ENCODE data around the gene EDC3. TPM values are rescaled to one million over a fixed set of nuclear protein-coding genes. Genes with fewer than 3 reads are reported as not detected.

Gene EDC3
- polyA plus RNA-seq, 1 experiment, result 44.2 TPM

GRCh38 chr15:74709892-74710291 lies 14.1 kb upstream of the EDC3 start:
- CTCF ChIA-PET, result interaction anchor here (0.6 to 0.7 kb wide), 2 partner anchors 62 to 292 kb away, joined by 3 to 6 read pairs; no protein-coding TSS in a partner anchor

GRCh38 chr15:74709011-74709410 lies 13.2 kb upstream of the EDC3 start:
- Histone ChIP-seq H3K4me3 (ENCODE audit: low read depth, low read length) (no peak overlapping the region), H3K27me3 (ENCODE audit: control insufficient read depth, insufficient read depth, low read length) (peaks cover 12% of the 10 kb centered on the region), H3K36me3 (ENCODE audit: control insufficient read depth, insufficient read depth, low read length) (no peaks in the 10 kb centered on the region)
- ChIA-PET CTCF (interaction anchor here (0.6 to 1.2 kb wide), 2 partner anchors 73 to 78 kb away, joined by 3 read pairs; no protein-coding TSS in a partner anchor), POLR2A (no interaction called here)
- TF ChIP-seq, protein P1, sequence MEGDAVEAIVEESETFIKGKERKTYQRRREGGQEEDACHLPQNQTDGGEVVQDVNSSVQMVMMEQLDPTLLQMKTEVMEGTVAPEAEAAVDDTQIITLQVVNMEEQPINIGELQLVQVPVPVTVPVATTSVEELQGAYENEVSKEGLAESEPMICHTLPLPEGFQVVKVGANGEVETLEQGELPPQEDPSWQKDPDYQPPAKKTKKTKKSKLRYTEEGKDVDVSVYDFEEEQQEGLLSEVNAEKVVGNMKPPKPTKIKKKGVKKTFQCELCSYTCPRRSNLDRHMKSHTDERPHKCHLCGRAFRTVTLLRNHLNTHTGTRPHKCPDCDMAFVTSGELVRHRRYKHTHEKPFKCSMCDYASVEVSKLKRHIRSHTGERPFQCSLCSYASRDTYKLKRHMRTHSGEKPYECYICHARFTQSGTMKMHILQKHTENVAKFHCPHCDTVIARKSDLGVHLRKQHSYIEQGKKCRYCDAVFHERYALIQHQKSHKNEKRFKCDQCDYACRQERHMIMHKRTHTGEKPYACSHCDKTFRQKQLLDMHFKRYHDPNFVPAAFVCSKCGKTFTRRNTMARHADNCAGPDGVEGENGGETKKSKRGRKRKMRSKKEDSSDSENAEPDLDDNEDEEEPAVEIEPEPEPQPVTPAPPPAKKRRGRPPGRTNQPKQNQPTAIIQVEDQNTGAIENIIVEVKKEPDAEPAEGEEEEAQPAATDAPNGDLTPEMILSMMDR (IDR thresholded peaks at IDR 0.05; ENCODE audit: insufficient read depth, low read depth, low read length), result no peak
- no peak for DNase-seq (ENCODE audit: low read depth)

More at GRCh38 chr15:74709892-74710291, 14.1 kb upstream of the EDC3 start:
- POLR2A ChIA-PET, result no interaction called here
- no peak for DNase-seq (ENCODE audit: low read depth)
- peaks cover 12% of the 10 kb centered on the region for H3K27me3 ChIP-seq (ENCODE audit: control insufficient read depth, insufficient read depth, low read length)
- no peak overlapping the region for H3K4me3 ChIP-seq (ENCODE audit: low read depth, low read length)
- H3K36me3 ChIP-seq (ENCODE audit: control insufficient read depth, insufficient read depth, low read length), result no peaks in the 10 kb centered on the region
- TF ChIP-seq, protein P1 (IDR thresholded peaks at IDR 0.05; ENCODE audit: insufficient read depth, low read depth, low read length), result no peak

DNA sequence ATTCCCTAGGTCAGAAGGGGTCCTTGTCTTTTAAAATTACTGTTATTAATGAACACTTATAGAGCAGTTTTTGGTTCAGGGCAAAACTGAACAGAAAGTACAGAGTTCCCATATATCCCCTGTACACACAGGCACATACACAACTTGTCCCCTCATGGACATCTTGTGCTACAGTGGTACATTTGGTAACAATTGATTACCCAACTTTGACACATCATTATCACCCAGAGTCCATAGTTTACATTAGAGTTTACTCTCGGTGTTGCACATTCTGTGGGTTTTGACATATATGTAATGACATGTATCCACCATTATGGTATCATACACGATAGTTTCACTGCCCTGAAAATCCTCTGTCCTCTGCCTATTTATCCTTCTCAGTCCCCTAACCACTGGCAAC lies 984 bp upstream of the EDC3 start:
- ChIA-PET POLR2A (no interaction called here), CTCF (no interaction called here)
- Histone ChIP-seq H3K4me3 (ENCODE audit: low read depth, low read length) (no peak overlapping the region), H3K36me3 (ENCODE audit: control insufficient read depth, insufficient read depth, low read length) (no peaks in the 10 kb centered on the region), H3K27me3 (ENCODE audit: control insufficient read depth, insufficient read depth, low read length) (no peaks in the 10 kb centered on the region)
- TF ChIP-seq, protein P1 (IDR thresholded peaks at IDR 0.05; ENCODE audit: insufficient read depth, low read depth, low read length), result no peak
- no peak for DNase-seq (ENCODE audit: low read depth)

DNA sequence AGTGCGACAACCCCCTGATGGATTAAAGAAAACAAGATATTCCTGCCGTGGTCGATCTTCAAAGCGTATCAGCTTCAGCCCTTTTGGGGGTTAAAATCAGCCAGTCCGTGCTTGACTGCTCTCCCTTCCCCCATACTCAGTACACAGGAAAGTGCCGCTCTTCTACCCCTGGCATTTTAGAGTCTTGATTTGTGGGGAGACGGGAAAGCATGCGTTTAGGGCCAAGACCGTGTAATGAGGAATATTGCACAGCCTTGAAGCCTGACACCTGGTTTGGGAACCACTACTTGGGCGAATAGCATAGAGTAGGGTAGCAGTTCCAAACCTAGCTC lies 540 bp upstream of the EDC3 start:
- peak overlapping the region; percentile 61 for H3K4me3 ChIP-seq (ENCODE audit: low read depth, low read length)
- no peak for DNase-seq (ENCODE audit: low read depth)
- TF ChIP-seq, protein P1 (IDR thresholded peaks at IDR 0.05; ENCODE audit: insufficient read depth, low read depth, low read length), result no peak
- no peaks in the 10 kb centered on the region for H3K36me3 ChIP-seq (ENCODE audit: control insufficient read depth, insufficient read depth, low read length)
- POLR2A ChIA-PET, result no interaction called here
- CTCF ChIA-PET, result no interaction called here
- H3K27me3 ChIP-seq (ENCODE audit: control insufficient read depth, insufficient read depth, low read length), result no peaks in the 10 kb centered on the region

DNA sequence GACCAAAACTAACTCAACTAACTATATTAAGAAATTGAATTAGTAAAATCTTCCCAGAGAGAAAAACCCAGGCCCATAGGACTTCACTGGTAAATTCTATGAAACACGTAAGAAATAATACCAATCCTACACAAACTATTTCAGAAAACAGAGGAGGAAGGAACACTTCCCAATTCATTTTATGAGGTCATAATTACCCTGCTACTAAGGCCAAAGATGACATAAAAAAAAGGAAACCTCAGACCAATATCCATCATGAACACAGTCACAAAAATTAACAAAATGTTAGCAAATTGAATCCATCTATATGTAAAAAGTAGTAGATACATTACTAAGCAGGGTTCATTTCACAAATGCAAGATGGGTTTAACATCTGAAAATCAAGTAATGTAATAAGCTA lies 3.5 kb downstream of the EDC3 start:
- H3K27me3 ChIP-seq (ENCODE audit: control insufficient read depth, insufficient read depth, low read length), result no peaks in the 10 kb centered on the region

More for the DNA sequence above, 3.5 kb downstream of the EDC3 start:
- no peak for DNase-seq (ENCODE audit: low read depth)
- TF ChIP-seq, protein P1 (IDR thresholded peaks at IDR 0.05; ENCODE audit: insufficient read depth, low read depth, low read length), result no peak
- Histone ChIP-seq H3K36me3 (ENCODE audit: control insufficient read depth, insufficient read depth, low read length) (no peaks in the 10 kb centered on the region), H3K4me3 (ENCODE audit: low read depth, low read length) (no peak overlapping the region)
- POLR2A ChIA-PET, result no interaction called here
- CTCF ChIA-PET, result no interaction called here

Data from BJ (cell line).